Loucy (cell line): ENCODE measurements around the gene PCDHGB1.
"Not testable (repeated sequence)": the region's sequence is repeated elsewhere in the genome, so short reads cannot be mapped to it uniquely, and the experiment has no call there.

Experiments
- EZH2phosphoT487 ChIP-seq: fragments of 200-600 bp; IDR thresholded peaks from 2 replicates; pipeline ENCODE4 v1.6.1; 2018; ENCODE audit warnings: antibody characterized with exemption, mild to moderate bottlenecking, moderate library complexity, borderline replicate concordance
- TF ChIP-seq, protein P1 (sequence below): fragments of 200-600 bp; sonication (generic); conservative IDR thresholded peaks from 2 replicates; pipeline ENCODE4 v1.5.1; 2014; ENCODE audit warnings: mild to moderate bottlenecking, antibody characterized with exemption, low read length

DNA sequence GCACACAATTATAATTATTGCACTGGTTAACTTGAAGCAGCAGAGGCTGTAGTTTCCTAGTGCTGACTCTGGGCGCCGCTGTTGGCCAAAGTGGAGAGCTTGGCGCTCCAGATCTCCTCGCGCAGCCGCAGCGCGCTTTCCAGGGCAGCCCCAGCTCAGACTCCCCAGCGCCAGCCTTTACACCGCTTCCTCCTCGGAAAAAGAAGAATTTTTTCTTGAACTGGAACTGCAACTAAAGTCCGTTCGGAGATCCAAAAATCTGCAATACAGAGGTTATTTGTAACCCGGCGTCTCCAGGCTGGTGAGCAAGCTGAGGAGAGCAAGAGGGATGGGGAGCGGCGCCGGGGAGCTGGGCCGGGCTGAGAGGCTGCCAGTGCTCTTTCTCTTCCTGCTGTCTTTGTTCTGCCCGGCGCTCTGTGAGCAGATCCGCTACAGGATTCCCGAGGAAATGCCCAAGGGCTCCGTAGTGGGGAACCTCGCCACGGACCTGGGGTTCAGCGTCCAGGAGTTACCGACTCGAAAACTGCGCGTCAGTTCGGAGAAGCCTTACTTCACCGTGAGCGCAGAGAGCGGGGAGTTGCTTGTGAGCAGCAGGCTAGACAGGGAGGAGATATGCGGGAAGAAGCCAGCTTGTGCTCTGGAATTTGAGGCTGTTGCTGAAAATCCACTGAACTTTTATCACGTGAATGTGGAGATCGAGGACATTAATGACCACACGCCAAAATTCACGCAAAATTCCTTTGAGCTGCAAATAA lies 37.8 kb downstream of the PCDHGB1 start, which contains the start of gene PCDHGB4:
- TF ChIP-seq, protein P1, sequence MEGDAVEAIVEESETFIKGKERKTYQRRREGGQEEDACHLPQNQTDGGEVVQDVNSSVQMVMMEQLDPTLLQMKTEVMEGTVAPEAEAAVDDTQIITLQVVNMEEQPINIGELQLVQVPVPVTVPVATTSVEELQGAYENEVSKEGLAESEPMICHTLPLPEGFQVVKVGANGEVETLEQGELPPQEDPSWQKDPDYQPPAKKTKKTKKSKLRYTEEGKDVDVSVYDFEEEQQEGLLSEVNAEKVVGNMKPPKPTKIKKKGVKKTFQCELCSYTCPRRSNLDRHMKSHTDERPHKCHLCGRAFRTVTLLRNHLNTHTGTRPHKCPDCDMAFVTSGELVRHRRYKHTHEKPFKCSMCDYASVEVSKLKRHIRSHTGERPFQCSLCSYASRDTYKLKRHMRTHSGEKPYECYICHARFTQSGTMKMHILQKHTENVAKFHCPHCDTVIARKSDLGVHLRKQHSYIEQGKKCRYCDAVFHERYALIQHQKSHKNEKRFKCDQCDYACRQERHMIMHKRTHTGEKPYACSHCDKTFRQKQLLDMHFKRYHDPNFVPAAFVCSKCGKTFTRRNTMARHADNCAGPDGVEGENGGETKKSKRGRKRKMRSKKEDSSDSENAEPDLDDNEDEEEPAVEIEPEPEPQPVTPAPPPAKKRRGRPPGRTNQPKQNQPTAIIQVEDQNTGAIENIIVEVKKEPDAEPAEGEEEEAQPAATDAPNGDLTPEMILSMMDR: not testable (repeated sequence)
- not testable (repeated sequence) for TF ChIP-seq EZH2phosphoT487
